HepG2 (cell line): ENCODE data around the gene COL9A1.

Source experiments
- ATF1 ChIP-seq: IDR thresholded peaks from 2 replicates; pipeline ENCODE4 v1.6.1; 2016; ENCODE audit warnings: mild to moderate bottlenecking, control low read depth
- CTCF ChIP-seq: sonication (generic); formaldehyde crosslinking; IDR thresholded peaks from 2 replicates; pipeline ENCODE4 v1.5.0; 2020; ENCODE audit warnings: mild to moderate bottlenecking, missing genetic modification reagents, moderate library complexity
- EZH2 ChIP-seq: conservative IDR thresholded peaks from 2 replicates; pipeline ENCODE4 v1.6.1; 2012; ENCODE audit warnings: mild to moderate bottlenecking, low read depth, low read length, moderate library complexity
- KLF16 ChIP-seq, 2 experiments: sonication (generic) in 1 of 2; formaldehyde crosslinking in 1 of 2; IDR thresholded peaks; 2 replicates each; pipeline versions ENCODE4 v1.6.1 to v1.8.0; 2016 to 2023; ENCODE audit warnings: missing genetic modification reagents in 2 of 2, missing compliant biosample characterization in 1 of 2
- MIER2 ChIP-seq: IDR thresholded peaks from 2 replicates; pipeline ENCODE4 v1.6.1; 2016; ENCODE audit warnings: missing biosample characterization, missing genetic modification reagents
- NONO ChIP-seq, 2 experiments: fragments of 450-650 bp in 1 of 2; sonication (generic) in 1 of 2; formaldehyde crosslinking in 1 of 2; IDR thresholded peaks in 1 of 2; conservative IDR thresholded peaks in 1 of 2; 2 replicates each; pipeline versions ENCODE4 v1.6.1 to v1.8.0; 2017 to 2022; ENCODE audit warnings: mild to moderate bottlenecking in 1 of 2, missing genetic modification reagents in 1 of 2, moderate library complexity in 1 of 2
- PHB2 ChIP-seq: fragments of 450-650 bp; IDR thresholded peaks from 2 replicates; pipeline ENCODE4 v1.6.1; 2018; ENCODE audit not compliant: partially characterized antibody
- POLR2AphosphoS5 ChIP-seq: IDR thresholded peaks from 2 replicates; pipeline ENCODE4 v1.6.1; 2012; ENCODE audit warnings: low read depth, low read length
- SMAD3 ChIP-seq: sonication (generic); formaldehyde crosslinking; IDR thresholded peaks from 2 replicates; pipeline ENCODE4 v1.4.0; 2020; ENCODE audit warnings: missing genetic modification reagents
- ZKSCAN1 ChIP-seq: fragments of 150-350 bp; IDR thresholded peaks from 2 replicates; pipeline ENCODE4 v1.6.1; 2014; ENCODE audit warnings: low read length

GRCh38 chr6:70338775-70339174, 35.9 kb upstream of the COL9A1 start:
- TF ChIP-seq CTCF (CRISPR knock-in tag) (no peak), ATF1 (CRISPR knock-in tag) (no peak), KLF16 (CRISPR knock-in tag; IDR thresholded peaks at IDR 0.05) (no peak), SMAD3 (no peak), EZH2 (no peak), ZKSCAN1 (no peak), PHB2 (no peak), MIER2 (CRISPR knock-in tag) (no peak), POLR2AphosphoS5 (no peak), NONO (IDR thresholded peaks at IDR 0.05) (no peak), NONO (CRISPR knock-in tag; conservative IDR thresholded peaks at IDR 0.05) (no peak)
